Stimulated activated CD4-positive, alpha-beta T cell treated with anti-CD3 and anti-CD28 coated beads, Interleukin-12 subunit alpha, Interleukin-12 subunit beta, amount 100 ng/mL, for 4 hours (primary cell): Measurements from ENCODE around the gene KAT2B.

Experiments used
- DNase-seq: peaks from one replicate; pipeline ENCODE4 v3.0.0-alpha.2; 2020

KAT2B gene

GRCh38 chr3:20066850-20067617, 26.8 kb downstream of the KAT2B start:
- no peak for DNase-seq

GRCh38 chr3:20068512-20069177, 28.4 kb downstream of the KAT2B start:
- DNase-seq: no peak

GRCh38 chr3:20069178-20069532, 28.9 kb downstream of the KAT2B start:
- no peak for DNase-seq

GRCh38 chr3:20071175-20071574, 30.9 kb downstream of the KAT2B start:
- DNase-seq: no peak

- DNase-seq: no peak
These were observed 32.2 kb downstream of the KAT2B start for GRCh38 chr3:20072422-20072821.

- DNase-seq: no peak
These were observed 32.8 kb downstream of the KAT2B start for GRCh38 chr3:20073068-20073467.

GRCh38 chr3:20073683-20074082, 33.4 kb downstream of the KAT2B start:
- DNase-seq: no peak

- no peak for DNase-seq
These were observed 34.2 kb downstream of the KAT2B start for GRCh38 chr3:20074226-20075063.

GRCh38 chr3:20075197-20075596, 35.0 kb downstream of the KAT2B start:
- DNase-seq: no peak

GRCh38 chr3:20076296-20076997, 36.2 kb downstream of the KAT2B start:
- no peak for DNase-seq

GRCh38 chr3:20077068-20077467, 36.8 kb downstream of the KAT2B start:
- DNase-seq: no peak

GRCh38 chr3:20078194-20078714, 38.0 kb downstream of the KAT2B start:
- no peak for DNase-seq

GRCh38 chr3:20079621-20080020, 39.4 kb downstream of the KAT2B start:
- no peak for DNase-seq

- no peak for DNase-seq
These were observed 40.8 kb downstream of the KAT2B start for GRCh38 chr3:20080956-20081554.

GRCh38 chr3:20083253-20083652, 43.0 kb downstream of the KAT2B start:
- no peak for DNase-seq

- DNase-seq: no peak
These were observed 43.7 kb downstream of the KAT2B start for GRCh38 chr3:20083953-20084352.

- no peak for DNase-seq
These were observed 51.2 kb downstream of the KAT2B start for GRCh38 chr3:20091331-20092047.

- DNase-seq: no peak
These were observed 55.2 kb downstream of the KAT2B start for GRCh38 chr3:20095470-20095869.

GRCh38 chr3:20096135-20096685, 56.0 kb downstream of the KAT2B start:
- no peak for DNase-seq

GRCh38 chr3:20097015-20097414, 56.8 kb downstream of the KAT2B start:
- DNase-seq: no peak

GRCh38 chr3:20099060-20099459, 58.8 kb downstream of the KAT2B start:
- no peak for DNase-seq
